M059J (cell line): ENCODE data around the gene COL23A1. TPM values are rescaled to one million over a fixed set of nuclear protein-coding genes. Genes with fewer than 3 reads are reported as not detected.

Source experiments
- DNase-seq: peaks from one replicate; pipeline ENCODE4 v3.0.0-alpha.2; 2012; ENCODE audit warnings: low read depth
- total RNA-seq: library from RNA; depleted of rRNA; stranded (reverse); fragments of >200 nt; shearing (Covaris generic); gene quantifications from 2 replicates; pipeline ENCODE4 v1.2.3, GENCODE V29; 2014

The COL23A1 gene
- total RNA-seq, 1 experiment from 2014 or later: not detected

DNA sequence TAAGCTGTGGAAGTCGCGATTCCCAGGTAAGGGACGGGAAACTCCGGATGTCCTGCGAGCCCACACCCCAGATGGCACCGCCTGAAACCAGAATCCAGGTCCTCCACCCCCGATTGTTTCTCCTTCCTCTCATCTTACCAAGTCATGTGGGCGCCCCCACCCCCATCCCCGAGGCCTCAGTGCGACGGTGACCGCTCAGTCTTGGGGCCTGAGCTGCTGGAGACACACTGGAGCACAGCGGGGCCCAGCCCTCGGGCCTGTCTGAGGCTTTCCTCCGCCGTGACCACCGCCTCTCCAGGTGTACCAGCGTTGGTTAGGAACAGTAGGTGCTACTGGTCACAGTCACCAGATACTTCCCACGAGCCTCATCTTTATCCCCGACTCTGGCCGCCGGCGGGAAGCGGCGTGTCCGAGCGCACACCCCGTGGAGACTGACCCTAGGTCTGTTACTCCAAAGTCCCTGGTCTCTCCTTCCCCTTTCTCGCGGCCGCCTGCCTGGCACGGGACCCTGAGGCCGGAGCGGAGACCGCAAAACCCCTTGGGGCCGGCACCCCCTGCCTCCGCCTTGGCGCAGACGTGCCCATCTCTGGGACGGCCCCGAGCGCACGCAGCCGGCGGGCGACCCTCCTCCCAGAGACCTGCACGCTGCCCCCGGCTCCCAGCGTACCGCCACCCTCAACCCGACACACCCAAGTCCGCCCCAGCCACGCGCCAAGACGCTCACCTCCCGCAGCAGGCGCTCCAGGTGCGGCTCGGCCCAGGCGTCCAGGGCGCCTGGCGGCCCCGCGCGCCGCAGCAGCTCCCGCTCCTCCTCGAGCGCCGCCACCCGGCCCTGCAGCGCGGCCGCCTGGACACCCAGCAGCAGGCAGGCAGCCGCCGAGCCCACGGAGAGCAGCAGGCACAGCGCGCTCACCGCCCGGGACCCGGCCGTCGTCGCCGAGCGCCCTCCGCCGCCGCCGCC lies 733 bp downstream of the COL23A1 start:
- no peak for DNase-seq

DNA sequence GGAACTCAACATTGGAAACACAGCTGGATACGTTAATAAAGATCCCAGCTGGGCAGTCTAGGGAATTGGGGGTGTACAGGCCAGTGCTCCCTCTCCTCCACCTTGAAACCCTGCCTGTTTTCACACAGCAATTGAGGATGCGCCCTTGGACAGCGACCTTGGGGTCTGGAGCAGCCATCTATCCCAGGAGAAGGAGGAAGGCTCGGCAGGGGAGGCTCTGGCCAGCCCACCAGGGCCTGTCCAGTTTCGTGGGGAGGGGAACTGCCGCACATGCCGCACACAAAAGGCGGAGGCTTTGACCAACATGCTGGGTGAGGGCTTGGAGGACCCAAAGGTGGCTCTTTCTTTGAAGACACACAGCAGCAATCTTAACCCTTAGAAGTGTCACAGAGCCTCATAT lies 1.4 kb downstream of the COL23A1 start:
- DNase-seq: no peak

DNA sequence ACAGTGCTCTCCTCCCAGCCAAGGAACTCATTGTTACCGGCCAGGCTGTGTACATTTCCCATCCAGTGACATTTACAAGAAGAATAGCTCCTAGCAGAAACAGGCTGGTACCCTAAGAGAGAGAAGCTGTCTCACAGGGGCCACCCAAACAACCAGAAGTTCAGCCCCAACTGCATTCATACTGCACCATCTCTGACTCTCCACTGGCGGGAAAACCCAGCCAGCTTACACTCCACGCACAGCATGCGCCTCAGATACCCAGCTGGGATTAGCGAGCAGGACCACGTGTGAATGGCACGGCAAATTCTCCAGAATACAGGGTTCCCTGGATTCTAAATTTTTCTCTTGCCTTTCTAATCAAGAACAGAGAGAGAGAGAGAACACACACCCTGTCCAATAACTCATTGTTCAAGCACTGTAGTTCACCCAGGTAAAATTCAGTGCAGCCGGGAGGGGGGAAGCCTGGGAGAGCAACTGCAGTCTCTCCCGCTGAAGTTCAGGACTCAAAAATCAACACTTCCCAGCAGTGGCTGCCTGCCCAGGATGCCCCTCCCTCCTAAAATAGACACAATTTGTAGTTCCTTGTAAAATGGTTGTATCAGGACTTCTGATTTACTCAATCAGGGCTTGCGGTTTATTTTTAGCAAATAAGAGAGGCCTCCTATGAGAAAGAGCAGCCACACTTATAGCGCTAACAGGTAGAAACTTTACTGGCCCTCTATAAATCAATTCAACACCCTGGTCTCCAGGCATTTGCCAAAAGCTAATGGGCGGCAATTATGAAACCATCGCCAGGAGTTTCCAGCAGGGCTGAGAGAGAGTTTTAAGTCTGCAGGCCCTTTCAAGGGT lies 2.2 kb downstream of the COL23A1 start:
- no peak for DNase-seq

DNA sequence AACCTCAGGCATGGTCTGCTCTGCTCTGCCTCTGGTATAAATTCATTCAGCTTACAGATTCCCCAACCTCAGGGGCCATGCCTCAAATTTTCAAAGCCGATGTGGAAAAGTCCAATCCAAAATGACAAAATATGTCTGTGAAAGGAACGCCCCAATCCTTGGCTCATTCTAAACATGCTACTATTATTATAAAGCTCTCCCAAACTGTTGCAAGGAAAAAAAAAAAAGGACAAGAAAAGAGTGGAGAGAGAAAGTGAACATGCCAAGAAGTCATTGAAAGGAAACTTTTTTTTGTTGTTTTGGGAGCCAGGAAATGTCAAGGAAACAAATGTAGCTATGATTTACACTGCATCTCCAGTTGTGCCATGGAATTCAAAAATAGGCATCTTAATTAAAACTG lies 3.8 kb downstream of the COL23A1 start:
- DNase-seq: no peak

DNA sequence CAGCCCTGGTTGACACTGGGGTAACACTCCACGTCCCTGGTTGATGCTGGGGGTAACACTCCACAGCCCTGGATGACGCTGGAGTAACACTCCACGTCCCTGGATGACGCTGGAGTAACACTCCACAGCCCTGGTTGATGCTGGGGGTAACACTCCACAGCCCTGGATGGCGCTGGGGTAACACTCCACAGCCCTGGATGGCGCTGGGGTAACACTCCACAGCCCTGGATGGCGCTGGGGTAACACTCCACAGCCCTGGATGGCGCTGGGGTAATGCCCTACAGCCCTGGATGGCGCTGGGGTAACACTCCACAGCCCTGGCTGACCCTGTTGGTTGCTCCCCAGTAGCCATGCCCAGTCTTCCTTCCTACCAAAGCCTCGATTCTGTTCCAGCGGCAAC lies 4.8 kb downstream of the COL23A1 start:
- DNase-seq: peak; percentile 32

DNA sequence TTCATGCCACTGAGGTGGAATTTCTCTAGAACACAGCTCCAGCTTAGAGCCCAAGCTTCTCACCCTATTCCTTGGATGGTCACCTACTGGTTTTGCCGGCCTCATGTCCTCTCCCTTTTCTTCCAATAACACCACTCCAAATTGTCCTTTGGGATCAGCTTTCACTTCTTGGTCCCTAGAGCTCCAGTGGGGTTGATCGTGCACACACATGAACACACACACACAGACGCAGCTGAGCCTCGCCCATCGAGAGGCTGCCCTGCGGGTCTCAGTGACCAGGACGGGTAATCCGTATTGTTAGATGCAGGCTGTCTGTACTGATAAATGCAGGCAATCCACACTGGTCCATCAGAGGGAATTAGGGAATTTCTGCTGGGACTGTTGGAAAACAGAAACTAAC lies 6.9 kb downstream of the COL23A1 start:
- DNase-seq: no peak

DNA sequence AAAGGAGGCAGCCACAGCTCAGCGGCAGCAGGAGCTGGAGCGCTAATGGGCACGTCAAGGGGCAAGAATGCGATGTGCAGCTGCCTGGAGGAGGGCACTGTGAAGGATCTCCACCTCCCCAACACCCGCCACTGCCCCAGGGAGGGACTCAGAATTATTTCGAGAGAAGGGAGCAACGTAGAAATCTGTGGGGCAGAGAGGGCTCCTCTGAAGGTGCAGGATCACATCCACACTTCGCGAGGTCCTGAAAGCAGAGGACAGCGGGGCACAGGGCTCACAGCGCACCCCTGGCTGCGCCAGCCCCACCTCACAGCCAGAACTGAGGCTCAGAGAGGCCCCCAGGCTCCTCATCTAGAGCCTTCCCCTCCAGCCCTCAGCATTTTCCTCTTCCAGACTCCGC lies 7.9 kb downstream of the COL23A1 start:
- no peak for DNase-seq

DNA sequence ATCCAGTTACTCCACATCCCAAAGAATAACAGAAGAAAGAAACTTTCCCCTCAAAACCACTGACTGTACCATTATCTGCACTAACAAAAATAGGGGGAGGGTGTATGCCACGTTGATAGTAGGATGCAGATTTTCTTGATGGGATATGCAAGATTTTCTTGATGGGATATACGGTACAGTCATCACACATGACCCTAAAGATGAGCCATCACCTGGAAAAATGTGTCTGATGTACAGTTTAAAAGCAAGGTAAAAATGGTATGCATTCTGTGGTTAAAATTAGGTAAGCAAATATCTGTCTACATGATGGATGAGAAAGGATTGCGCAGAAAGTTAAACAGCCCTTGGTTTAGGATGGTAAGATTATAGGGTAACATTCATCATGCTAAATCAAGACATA lies 8.6 kb downstream of the COL23A1 start:
- no peak for DNase-seq

DNA sequence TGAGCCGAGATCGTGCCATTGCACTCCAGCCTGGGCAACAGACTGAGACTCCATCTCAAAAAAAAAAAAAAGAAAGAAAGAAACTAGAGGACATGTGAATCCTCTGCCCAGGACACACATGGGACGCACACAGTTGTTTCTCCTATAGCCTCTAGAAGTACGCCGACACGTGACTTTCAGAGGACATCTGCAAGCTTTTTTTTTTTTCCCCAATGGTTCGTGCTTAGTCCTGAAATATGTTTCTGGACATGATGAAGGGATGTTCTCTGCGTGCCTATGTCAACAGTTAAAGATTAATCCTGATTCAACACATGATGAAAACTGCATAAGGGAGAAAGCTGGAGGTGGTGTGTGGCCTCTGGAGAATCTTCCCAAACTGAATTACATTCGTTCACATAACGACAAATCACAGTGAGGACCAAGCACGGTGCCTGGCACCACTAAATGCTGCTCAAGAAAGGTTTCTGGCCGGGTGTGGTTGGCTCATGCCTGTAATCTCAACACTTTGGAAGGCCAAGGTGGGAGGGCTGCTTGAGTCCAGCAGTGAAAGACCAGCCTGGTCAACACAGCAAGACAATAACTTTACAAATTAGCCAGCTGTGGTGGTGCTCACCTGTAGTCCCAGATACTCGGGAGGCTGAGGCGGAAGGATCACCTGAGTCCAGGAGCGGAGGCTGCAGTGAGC lies 9.8 kb downstream of the COL23A1 start:
- DNase-seq: no peak

DNA sequence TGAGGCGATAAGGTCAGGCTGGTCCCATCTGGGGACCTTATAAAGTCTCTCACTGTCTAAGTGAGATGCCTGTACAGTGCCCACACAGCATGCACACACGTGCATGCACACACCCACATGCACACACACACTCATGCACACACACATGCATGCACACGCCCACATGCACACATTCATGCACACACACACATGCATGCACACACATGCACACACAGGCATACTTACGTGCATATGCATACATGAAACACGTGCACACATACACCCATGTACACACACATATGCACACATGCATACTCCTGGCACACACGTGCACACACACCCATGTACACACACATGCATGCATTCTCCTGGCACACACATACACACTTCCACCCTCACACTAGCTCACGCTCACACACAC lies 12.2 kb downstream of the COL23A1 start:
- no peak for DNase-seq

DNA sequence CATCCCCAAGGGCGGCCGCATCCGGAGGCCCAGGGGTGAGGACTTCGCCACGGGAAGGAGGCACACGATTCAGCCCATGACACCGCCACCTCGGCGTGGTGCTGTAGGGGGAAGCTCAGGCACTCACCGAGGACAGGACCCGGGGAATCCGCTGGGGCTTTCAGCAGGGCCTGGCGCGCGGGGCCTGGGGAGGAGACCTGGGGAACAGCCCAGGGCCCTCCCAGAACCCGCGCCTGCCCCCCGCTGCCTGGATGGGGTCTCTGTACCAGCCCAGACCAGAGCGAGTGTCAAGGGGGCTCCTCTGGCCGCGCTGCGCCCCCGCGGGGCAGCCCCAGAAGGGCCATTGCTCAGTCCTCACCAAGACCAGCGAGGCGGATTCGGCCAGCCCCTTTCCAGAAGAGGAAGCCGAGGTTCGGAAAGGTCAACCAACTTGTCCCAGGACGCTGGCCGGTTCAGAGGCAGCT lies 12.8 kb downstream of the COL23A1 start:
- DNase-seq: no peak

DNA sequence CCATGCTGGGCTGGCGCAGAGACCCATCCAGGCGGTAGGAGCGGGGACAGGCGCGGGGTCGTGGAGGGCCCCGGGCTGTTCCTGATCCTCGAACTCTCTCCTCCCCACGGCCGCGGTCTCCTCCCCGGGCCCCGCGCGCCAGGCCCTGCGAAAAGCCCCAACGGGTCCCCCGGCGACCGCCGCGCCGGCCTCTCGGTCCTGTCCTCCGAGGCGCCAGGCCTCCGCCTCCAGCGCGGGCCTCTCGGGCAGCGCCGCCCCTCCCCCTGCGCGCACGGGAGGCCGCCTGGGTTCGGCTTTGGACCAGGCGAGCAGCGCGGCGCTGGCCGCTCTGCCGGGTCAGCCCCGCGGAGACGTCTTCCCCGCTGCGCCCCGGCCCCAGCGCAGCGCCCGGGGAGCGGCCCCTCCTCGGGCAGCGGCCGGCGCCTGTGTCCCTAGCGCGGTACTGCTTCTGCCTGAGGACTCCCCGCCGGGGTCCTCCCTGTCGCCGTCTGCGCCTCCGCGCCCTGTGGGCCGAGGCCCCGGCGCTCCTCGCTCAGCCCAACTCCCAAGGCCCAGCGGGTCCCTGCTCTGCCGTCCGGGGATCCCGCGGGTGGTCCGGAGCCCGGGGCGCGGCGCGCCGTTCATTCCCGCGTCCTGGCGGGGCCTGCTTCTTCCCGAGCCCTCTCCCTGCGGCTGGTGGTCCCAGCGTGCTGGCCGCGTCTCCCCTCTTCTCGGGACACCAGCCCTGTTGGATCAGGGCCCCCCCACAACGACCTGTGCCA lies 13.4 kb downstream of the COL23A1 start:
- DNase-seq: no peak

DNA sequence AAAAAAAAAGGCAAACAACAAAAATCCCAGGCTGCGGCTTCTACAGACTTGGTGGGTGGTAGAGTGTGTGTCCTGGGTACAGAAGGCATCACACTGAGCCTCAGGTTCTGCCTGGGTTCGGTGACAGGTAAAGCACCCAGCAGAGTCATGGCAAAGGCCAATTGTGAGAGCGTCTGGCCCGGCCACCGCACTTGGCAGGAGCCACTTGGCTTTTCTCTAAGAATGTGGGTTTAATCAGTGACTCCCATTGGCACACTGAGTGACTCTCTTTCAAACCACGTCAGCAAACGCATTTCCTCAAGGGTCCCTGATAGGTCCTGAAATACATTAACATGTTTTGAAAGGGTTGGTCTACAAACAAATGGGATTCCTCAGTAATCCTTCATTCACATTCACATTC lies 17.0 kb downstream of the COL23A1 start:
- no peak for DNase-seq

DNA sequence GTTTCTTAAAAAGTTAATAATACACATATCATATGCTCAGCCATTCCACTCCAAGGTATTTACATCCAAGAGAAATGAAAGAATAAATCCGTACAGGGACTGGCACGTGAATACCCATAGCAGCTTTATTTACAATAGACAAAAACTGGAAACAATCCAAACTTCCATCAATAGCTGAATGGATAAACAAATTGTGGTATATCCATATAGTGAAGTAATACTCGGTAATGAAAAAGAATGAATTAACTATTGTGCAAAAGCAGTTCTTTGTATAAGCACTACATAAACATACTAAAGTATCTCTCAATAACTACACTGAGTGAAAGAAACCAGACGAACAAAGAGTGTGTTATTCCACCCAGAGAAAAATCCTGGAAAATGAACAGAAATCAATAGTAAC lies 17.6 kb downstream of the COL23A1 start:
- no peak for DNase-seq

DNA sequence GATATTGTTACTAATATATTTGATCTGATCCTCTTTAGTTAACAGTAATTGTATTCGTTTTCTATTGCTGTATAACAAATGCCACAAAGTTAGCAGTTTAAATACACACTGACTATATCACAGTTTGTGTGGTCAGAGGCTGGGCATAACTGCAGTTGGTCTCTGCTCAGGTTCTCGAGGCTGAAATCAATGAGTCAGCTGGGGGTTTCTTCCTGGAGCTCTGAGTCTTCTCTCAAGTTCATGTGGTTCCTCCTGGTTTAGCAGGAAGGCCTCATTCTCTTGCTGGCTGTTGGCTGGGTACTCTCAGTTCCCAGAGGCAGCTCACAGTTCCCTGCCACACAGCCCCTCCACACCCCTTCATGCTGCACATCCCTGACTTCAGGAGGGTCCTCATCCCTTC lies 20.7 kb downstream of the COL23A1 start:
- DNase-seq: no peak

DNA sequence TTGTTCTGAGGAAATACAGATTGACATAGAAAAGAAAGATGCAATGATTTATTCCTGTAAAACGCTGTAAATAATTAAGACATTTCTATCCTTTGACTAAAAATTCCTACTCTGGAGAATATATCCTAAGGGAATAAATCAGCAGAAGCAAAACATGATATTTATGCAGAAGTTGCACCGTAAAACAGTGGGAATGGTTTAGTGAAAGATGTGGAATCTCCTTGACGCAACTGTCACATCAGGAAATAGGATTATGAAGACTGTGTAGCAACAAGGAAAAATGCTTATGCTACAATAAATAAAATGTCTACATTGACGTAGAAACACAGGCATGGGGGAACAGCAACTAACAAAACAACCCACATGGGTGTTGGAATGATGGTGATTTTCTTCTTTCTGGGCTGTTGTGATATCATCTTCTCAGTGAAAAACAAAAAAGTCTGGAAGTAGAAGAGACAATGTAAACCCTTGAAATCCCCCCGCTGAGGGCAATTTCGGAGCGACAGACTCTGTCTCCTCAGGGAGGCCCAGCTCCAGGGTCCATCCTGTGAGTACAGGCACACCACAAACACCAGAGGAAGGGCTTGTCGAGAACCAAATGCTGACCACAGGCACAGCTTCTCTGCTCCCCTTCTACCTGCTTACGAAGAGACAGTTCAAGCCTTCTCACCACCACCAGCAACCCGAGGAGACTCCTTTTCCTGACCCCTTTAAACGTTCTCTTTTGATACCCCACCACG lies 25.2 kb downstream of the COL23A1 start:
- DNase-seq: no peak

DNA sequence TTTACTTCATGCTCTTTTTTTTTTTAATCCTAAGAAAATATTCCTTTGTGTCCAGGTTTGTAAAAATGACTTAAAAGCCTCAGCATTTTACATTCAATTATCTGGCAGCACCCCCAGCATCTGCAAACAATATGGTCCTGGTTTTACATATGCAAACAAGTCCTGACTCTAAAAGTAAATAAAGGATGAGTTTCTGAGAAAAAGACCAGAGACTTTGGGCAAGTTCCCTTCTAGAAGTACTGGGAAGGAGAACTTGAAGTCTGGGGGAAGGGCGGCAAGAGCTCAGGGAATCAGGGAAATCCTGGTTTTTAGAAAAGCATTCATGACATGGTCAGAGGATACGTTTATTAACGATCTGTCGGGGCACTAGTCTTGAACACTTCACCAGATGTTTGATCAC lies 25.8 kb downstream of the COL23A1 start:
- DNase-seq: no peak

DNA sequence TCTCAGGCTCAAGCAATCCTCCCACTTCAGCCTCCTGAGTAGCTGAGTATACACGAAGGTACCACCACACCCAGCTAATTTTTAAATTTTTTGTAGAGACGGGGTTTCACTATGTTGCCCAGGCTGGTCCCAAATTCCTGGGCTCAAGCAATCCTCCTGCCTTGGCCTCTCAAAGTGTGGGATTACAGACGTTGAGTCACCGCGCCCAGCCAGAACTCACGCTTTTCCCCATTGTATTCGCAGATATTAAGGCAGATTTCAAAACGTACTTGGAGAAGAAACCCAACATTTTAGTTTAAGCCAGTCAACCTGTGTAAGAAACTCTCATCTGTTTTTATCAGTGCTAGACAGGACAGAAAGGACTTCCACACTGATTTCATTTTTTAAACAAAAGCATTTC lies 26.6 kb downstream of the COL23A1 start:
- DNase-seq: no peak

DNA sequence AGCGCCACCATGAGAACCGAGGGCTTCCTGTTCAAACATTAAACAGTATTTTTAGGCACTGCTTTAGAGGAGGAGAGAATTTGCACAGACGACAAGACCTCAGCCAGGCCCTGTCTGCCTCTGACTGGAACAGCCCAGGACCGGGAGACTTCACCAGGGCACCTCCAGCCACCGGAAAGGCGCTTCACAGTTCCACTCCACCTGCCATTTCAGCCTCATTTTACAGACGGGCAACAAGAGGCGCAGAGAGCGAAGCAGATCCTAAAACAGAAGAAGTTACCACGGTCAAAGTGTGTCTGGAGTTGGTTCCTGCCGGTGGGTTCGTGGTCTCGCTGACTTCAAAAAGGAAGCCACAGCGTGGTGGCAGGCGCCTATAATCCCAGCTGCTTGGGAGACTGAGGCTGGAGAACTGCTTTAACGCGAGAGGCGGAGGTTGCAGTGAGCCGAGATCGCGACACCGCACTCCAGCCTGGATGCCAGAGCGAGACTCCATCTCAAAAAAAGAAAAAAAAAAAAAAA lies 28.4 kb downstream of the COL23A1 start:
- DNase-seq: no peak

DNA sequence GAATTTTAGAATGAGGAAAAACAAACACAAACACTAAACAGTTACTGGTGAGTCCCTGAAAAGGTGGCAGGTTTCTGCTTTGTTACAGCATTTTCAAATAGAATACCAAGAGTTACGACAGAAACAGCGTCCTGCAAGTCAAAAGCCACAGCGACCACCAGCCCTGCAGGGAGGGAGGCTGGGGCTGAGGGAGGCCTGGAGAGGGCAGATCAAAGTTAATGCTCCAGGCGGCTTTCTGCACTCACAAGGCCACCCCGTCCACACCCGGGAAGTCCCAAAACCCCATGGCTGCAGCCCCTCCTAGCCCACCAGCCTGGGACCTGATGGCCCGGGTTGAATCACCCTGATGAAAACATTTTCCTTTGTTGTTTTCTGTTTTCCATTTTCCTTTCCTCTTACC lies 29.3 kb downstream of the COL23A1 start:
- DNase-seq: no peak
